Panc1 (cell line): Measurements from ENCODE around the gene NPFFR2. TPM values are rescaled to one million over a fixed set of nuclear protein-coding genes. Genes with fewer than 3 reads are reported as not detected.

Experiments used
- ATAC-seq: fragments of 200-7000 bp; cut with Tn5 transposase; 2 replicates; pipeline ENCODE4 v1.9.1; 2020; ENCODE audit warnings: mild to moderate bottlenecking, moderate library complexity
- BruUV-seq: library from RNA; stranded (reverse); fragments of 400-500 nt; replicated peaks from 2 replicates; lab custom pipeline; 2021; lab: Mats Ljungman, UMichigan
- CTCF ChIA-PET: fragments of 300-600 bp; sonication (Branson Sonifier 250); formaldehyde crosslinking; loops from one replicate; lab custom pipeline; 2022; ENCODE audit warnings: antibody characterized with exemption; lab: Charles Lee
- POLR2A ChIA-PET: fragments of 300-600 bp; sonication (Branson Sonifier 250); formaldehyde crosslinking; loops from one replicate; lab custom pipeline; 2022; ENCODE audit warnings: antibody characterized with exemption; lab: Charles Lee
- DNase-seq: peaks from one replicate; pipeline ENCODE4 v3.0.0-alpha.2; 2010; ENCODE audit warnings: low read depth, low spot score
- H3K27ac ChIP-seq: 2 replicates; pipeline ENCODE4 v1.5.1; 2011; ENCODE audit warnings: mild to moderate bottlenecking, low read length, inconsistent platforms
- H3K27me3 ChIP-seq: fragments of 200-500 bp; sonication (Bioruptor generic); 2 replicates; pipeline ENCODE4 v1.6.0; 2014; ENCODE audit warnings: low read length, inconsistent platforms; ENCODE audit not compliant: control insufficient read depth, insufficient read depth
- H3K36me3 ChIP-seq: fragments of 200-500 bp; sonication (Bioruptor generic); 2 replicates; pipeline ENCODE4 v1.5.1; 2014; ENCODE audit warnings: inconsistent platforms, mild to moderate bottlenecking, low read length, moderate library complexity; ENCODE audit not compliant: control insufficient read depth, insufficient read depth
- H3K4me1 ChIP-seq: 2 replicates; pipeline ENCODE4 v1.5.1; 2011; ENCODE audit warnings: inconsistent platforms, mild to moderate bottlenecking, low read length, moderate library complexity; ENCODE audit not compliant: control insufficient read depth, insufficient read depth
- H3K4me3 ChIP-seq, 2 experiments: 2 replicates each; pipeline ENCODE4 v1.5.1; 2011 to 2012; ENCODE audit warnings: low read depth in 2 of 2, low read length in 2 of 2, mild to moderate bottlenecking in 2 of 2, inconsistent platforms in 1 of 2, moderate library complexity in 1 of 2
- H3K9me3 ChIP-seq: fragments of 200-500 bp; sonication (Bioruptor generic); 2 replicates; pipeline ENCODE4 v1.5.1; 2014; ENCODE audit warnings: low read depth, mild to moderate bottlenecking, inconsistent platforms, low read length, moderate library complexity; ENCODE audit not compliant: control insufficient read depth, insufficient read depth
- CTCF ChIP-seq: fragments of 450-650 bp; IDR thresholded peaks from 2 replicates; pipeline ENCODE4 v1.5.1; 2017; ENCODE audit warnings: mild to moderate bottlenecking
- POLR2AphosphoS5 ChIP-seq: IDR thresholded peaks from 2 replicates; pipeline ENCODE4 v1.6.1; 2012; ENCODE audit warnings: mild to moderate bottlenecking, low read depth, low read length, moderate library complexity
- SIN3A ChIP-seq: IDR thresholded peaks from 2 replicates; pipeline ENCODE4 v1.6.1; 2012; ENCODE audit warnings: low read depth, mild to moderate bottlenecking, low read length, moderate library complexity, borderline replicate concordance; ENCODE audit not compliant: insufficient read depth
- TCF7L2 ChIP-seq: IDR thresholded peaks from 2 replicates; pipeline ENCODE4 v1.6.1; 2011; ENCODE audit warnings: mild to moderate bottlenecking, low read depth, low read length, inconsistent platforms
- in situ Hi-C: cut with HindIII; loops from 2 replicates; pipeline ENCODE4 v1.10.0; 2016; ENCODE audit warnings: low sequenced_read_pairs, low pct_unique_long_range_greater_than_20kb
- intact Hi-C: fragments of 100-400 bp; cut with micrococcal nuclease; formaldehyde crosslinking; loops from one replicate; pipeline ENCODE4 v1.10.0; 2022; ENCODE audit not compliant: unreplicated experiment
- total RNA-seq: library from RNA; stranded (reverse); gene quantifications from one replicate; pipeline ENCODE4 v1.2.1, GENCODE V29; 2021; ENCODE audit not compliant: unreplicated experiment
- TF ChIP-seq, protein P1 (sequence below), 2 experiments: IDR thresholded peaks; 2 replicates each; pipeline ENCODE4 v1.6.1; 2011 to 2012; ENCODE audit warnings: low read depth in 2 of 2, control low read depth in 1 of 2, low read length in 1 of 2, mild to moderate bottlenecking in 1 of 2, moderate library complexity in 1 of 2; ENCODE audit not compliant: insufficient read depth in 1 of 2

Gene NPFFR2
- total RNA-seq, 1 experiment from 2014 or later, result not detected

- H3K36me3 ChIP-seq, result no peaks in the 10 kb centered on the region
- no TSS peak for BruUV-seq
- ChIA-PET CTCF (no interaction called here), POLR2A (no interaction called here)
- TF ChIP-seq CTCF, result no peak
- TF ChIP-seq TCF7L2, result no peak
- no peak for TF ChIP-seq SIN3A
- TF ChIP-seq, protein P1, sequence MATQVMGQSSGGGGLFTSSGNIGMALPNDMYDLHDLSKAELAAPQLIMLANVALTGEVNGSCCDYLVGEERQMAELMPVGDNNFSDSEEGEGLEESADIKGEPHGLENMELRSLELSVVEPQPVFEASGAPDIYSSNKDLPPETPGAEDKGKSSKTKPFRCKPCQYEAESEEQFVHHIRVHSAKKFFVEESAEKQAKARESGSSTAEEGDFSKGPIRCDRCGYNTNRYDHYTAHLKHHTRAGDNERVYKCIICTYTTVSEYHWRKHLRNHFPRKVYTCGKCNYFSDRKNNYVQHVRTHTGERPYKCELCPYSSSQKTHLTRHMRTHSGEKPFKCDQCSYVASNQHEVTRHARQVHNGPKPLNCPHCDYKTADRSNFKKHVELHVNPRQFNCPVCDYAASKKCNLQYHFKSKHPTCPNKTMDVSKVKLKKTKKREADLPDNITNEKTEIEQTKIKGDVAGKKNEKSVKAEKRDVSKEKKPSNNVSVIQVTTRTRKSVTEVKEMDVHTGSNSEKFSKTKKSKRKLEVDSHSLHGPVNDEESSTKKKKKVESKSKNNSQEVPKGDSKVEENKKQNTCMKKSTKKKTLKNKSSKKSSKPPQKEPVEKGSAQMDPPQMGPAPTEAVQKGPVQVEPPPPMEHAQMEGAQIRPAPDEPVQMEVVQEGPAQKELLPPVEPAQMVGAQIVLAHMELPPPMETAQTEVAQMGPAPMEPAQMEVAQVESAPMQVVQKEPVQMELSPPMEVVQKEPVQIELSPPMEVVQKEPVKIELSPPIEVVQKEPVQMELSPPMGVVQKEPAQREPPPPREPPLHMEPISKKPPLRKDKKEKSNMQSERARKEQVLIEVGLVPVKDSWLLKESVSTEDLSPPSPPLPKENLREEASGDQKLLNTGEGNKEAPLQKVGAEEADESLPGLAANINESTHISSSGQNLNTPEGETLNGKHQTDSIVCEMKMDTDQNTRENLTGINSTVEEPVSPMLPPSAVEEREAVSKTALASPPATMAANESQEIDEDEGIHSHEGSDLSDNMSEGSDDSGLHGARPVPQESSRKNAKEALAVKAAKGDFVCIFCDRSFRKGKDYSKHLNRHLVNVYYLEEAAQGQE (IDR thresholded peaks at IDR 0.05; ENCODE audit: insufficient read depth in 1 of 2, low read depth in 2 of 2, low read length in 1 of 2), result no peak
- TF ChIP-seq POLR2AphosphoS5, result no peak
- ATAC-seq (no peak), DNase-seq (no peak)
- no peak overlapping the region for H3K27ac ChIP-seq
- H3K27me3 ChIP-seq, result no peaks in the 10 kb centered on the region
- H3K4me1 ChIP-seq, result no peaks in the 10 kb centered on the region
- intact Hi-C loops (no loop called here), in situ Hi-C loops (no loop called here)
- H3K9me3 ChIP-seq, result no peaks in the 10 kb centered on the region
- no peak overlapping the region for H3K4me3 ChIP-seq
These were observed 9.2 kb upstream of the NPFFR2 start for GRCh38 chr4:72022553-72022952.

- ATAC-seq (no peak), DNase-seq (no peak)
- H3K27ac ChIP-seq, result no peak overlapping the region
- no peaks in the 10 kb centered on the region for H3K4me1 ChIP-seq
- no peak overlapping the region for H3K4me3 ChIP-seq
- no TSS peak for BruUV-seq
- H3K27me3 ChIP-seq, result no peaks in the 10 kb centered on the region
- H3K36me3 ChIP-seq, result no peaks in the 10 kb centered on the region
- H3K9me3 ChIP-seq, result no peaks in the 10 kb centered on the region
- ChIA-PET CTCF (no interaction called here), POLR2A (no interaction called here)
- in situ Hi-C loops (no loop called here), intact Hi-C loops (no loop called here)
- no peak for TF ChIP-seq TCF7L2
- no peak for TF ChIP-seq POLR2AphosphoS5
These were observed 23.8 kb downstream of the NPFFR2 start for GRCh38 chr4:72055566-72055965.

DNA sequence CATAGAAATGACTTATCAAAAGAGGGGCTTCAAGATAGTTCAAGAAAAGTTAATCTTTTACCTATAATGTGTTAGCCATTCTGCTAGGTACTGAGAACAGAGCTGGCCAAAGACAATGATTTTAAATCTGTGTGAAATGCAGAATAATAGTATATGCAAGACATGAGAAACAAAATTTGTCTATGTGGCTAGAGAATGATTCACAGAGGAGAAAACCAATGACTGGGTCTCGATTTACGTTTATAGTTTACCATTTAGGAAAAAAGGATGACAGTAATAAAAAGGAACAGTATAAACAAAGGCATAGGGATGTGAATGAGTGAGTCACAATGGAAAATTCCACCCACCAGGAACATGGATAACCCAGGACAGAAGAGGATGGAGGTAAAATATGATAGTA lies 31.9 kb downstream of the NPFFR2 start:
- TF ChIP-seq TCF7L2, result no peak
- TF ChIP-seq POLR2AphosphoS5, result no peak
- TF ChIP-seq, protein P1 (IDR thresholded peaks at IDR 0.05; ENCODE audit: insufficient read depth in 1 of 2, low read depth in 2 of 2, low read length in 1 of 2), result no peak
- TF ChIP-seq CTCF, result no peak
- no peak for TF ChIP-seq SIN3A

More for the DNA sequence above, 31.9 kb downstream of the NPFFR2 start:
- in situ Hi-C loops (no loop called here), intact Hi-C loops (no loop called here)
- Histone ChIP-seq H3K4me1 (no peaks in the 10 kb centered on the region), H3K27me3 (no peaks in the 10 kb centered on the region), H3K4me3 (no peak overlapping the region), H3K9me3 (no peaks in the 10 kb centered on the region), H3K27ac (no peak overlapping the region), H3K36me3 (no peaks in the 10 kb centered on the region)
- no peak for ATAC-seq
- no peak for DNase-seq
- CTCF ChIA-PET, result no interaction called here
- POLR2A ChIA-PET, result no interaction called here
- no TSS peak for BruUV-seq
